Natural killer cell (primary cell): Measurements from ENCODE around the gene IFI35. TPM values are rescaled to one million over a fixed set of nuclear protein-coding genes. Genes with fewer than 3 reads are reported as not detected.
A peak's percentile ranks its signal among the peaks of the same experiment; 100 is the strongest.
"Not testable (repeated sequence)": the region's sequence is repeated elsewhere in the genome, so short reads cannot be mapped to it uniquely, and the experiment has no call there.

Source experiments
- ATAC-seq, 3 donors: fragments of 150-1000 bp in 2 of 3; fragments of 200-7000 bp in 1 of 3; cut with Tn5 transposase; 1 replicate in 1 of 3; 2 replicates in 2 of 3; pipeline ENCODE4 v1.10.0; 2021; ENCODE audit warnings: mild to moderate bottlenecking in 2 of 3, moderate library complexity in 2 of 3
- DNase-seq, 2 donors: peaks; one replicate each; pipeline versions ENCODE4 v3.0.0 to v3.0.0-alpha.2; 2013 to 2021; ENCODE audit warnings: mixed read lengths in 1 of 2
- H3K27ac ChIP-seq: one replicate; pipeline ENCODE4 v1.5.1; 2013; ENCODE audit warnings: mild to moderate bottlenecking, low read length
- H3K27me3 ChIP-seq: one replicate; pipeline ENCODE4 v1.6.1; 2013; ENCODE audit warnings: low read length; ENCODE audit not compliant: control insufficient read depth, insufficient read depth
- H3K36me3 ChIP-seq: one replicate; pipeline ENCODE4 v1.6.1; 2013; ENCODE audit warnings: low read length; ENCODE audit not compliant: control insufficient read depth, insufficient read depth
- H3K4me1 ChIP-seq: one replicate; pipeline ENCODE4 v1.6.1; 2013; ENCODE audit warnings: low read length; ENCODE audit not compliant: control insufficient read depth, insufficient read depth
- H3K4me3 ChIP-seq: one replicate; pipeline ENCODE4 v1.5.1; 2013; ENCODE audit warnings: low read length
- H3K9me3 ChIP-seq: one replicate; pipeline ENCODE4 v1.6.1; 2013; ENCODE audit warnings: low read length; ENCODE audit not compliant: control insufficient read depth, insufficient read depth
- H3K27ac Mint-ChIP-seq, 2 donors: one replicate each; pipeline ENCODE4 v1.8.0; 2022; ENCODE audit warnings: mild to moderate bottlenecking in 2 of 2, mixed read lengths in 2 of 2, moderate library complexity in 1 of 2
- H3K27me3 Mint-ChIP-seq, 2 donors: one replicate each; pipeline ENCODE4 v1.8.0; 2022; ENCODE audit warnings: low read depth in 2 of 2, mixed read lengths in 2 of 2
- H3K36me3 Mint-ChIP-seq: one replicate; pipeline ENCODE4 v1.8.0; 2022; ENCODE audit warnings: mixed read lengths
- H3K4me1 Mint-ChIP-seq, 2 donors: one replicate each; pipeline ENCODE4 v1.8.0; 2022; ENCODE audit warnings: mixed read lengths in 2 of 2
- H3K4me3 Mint-ChIP-seq: one replicate; pipeline ENCODE4 v1.8.0; 2022; ENCODE audit warnings: mild to moderate bottlenecking, moderate library complexity, mixed read lengths
- H3K9me3 Mint-ChIP-seq, 2 donors: one replicate each; pipeline ENCODE4 v1.8.0; 2022; ENCODE audit warnings: mixed read lengths in 2 of 2
- WGBS: methylation state at CpG from one replicate; pipeline ENCODE4 v1.1.7; 2013; ENCODE audit warnings: missing lambda C conversion rate; ENCODE audit not compliant: insufficient coverage; 5-methylcytosine and 5-hydroxymethylcytosine counted together
- intact Hi-C: fragments of 100-400 bp; cut with micrococcal nuclease; formaldehyde crosslinking; loops from one replicate; pipeline ENCODE4 v1.14.2; 2022
- total RNA-seq, 4 donors: library from RNA; stranded (reverse); fragments of 120-200 nt in 1 of 4; gene quantifications; one replicate each; pipeline versions ENCODE4 v1.2.3 to v1.2.4, GENCODE V29; 2013 to 2022
- TF ChIP-seq, protein P1 (sequence below): fragments of 200-600 bp; IDR thresholded peaks from one replicate; pipeline ENCODE4 v1.8.0; 2022; ENCODE audit warnings: antibody characterized with exemption

Gene IFI35
- total RNA-seq, 3 donors from 2014 or later (not counting 1 experiment from before 2014, with no cell fraction given), result 50.0 to 66.8 (median 59.4) TPM

DNA sequence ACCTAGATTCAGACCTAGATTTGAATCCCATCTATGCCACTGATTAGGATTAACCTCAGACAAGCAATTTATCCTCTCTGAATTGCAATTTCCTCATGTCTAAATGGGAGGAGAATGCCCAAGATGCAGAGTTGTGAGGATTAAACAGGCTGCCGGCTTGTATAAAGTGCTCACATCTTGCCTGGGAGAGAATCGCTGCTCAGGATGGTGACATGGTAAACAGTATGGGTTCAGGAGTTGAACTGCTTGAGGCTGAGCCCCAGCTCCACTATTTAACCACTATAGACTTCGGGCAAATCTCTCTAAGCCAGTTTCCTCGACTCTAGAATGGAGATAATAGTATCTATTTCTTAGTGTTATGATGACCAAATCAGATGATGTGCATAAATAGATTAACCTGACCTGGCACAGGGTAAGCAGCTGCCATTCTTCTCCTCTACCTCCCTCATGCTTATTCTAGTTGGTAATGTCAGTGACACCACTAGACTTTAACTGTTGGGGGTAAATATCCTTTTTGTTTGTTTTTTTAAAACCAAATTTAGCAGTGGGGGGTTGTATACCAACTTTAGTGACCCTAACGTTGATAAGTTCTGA lies 9.1 kb upstream of the IFI35 start:
- ATAC-seq (no peak), DNase-seq (no peak)
- Mint-ChIP-seq H3K9me3 (no peaks in the 10 kb centered on the region), H3K36me3 (no peaks in the 10 kb centered on the region), H3K27ac (peak overlapping the region; percentile 95 to 98), H3K4me1 (peaks cover 25 to 28% of the 10 kb centered on the region in 2 donors), H3K4me3 (peak overlapping the region; percentile 97), H3K27me3 (no peaks in the 10 kb centered on the region)
- Histone ChIP-seq H3K9me3 (no peaks in the 10 kb centered on the region), H3K4me3 (no peak overlapping the region), H3K27me3 (no peaks in the 10 kb centered on the region), H3K36me3 (peaks cover 31% of the 10 kb centered on the region), H3K27ac (peak overlapping the region; percentile 74), H3K4me1 (peaks cover 18% of the 10 kb centered on the region)
- intact Hi-C loops, result loop anchor here (10.0 kb wide), 1 partner anchor 487 kb away; the partner anchor contains the start of gene DHX8
- whole genome bisulfite sequencing, result 33% methylated on average over 2 of the region's 5 CpGs
- TF ChIP-seq, protein P1, sequence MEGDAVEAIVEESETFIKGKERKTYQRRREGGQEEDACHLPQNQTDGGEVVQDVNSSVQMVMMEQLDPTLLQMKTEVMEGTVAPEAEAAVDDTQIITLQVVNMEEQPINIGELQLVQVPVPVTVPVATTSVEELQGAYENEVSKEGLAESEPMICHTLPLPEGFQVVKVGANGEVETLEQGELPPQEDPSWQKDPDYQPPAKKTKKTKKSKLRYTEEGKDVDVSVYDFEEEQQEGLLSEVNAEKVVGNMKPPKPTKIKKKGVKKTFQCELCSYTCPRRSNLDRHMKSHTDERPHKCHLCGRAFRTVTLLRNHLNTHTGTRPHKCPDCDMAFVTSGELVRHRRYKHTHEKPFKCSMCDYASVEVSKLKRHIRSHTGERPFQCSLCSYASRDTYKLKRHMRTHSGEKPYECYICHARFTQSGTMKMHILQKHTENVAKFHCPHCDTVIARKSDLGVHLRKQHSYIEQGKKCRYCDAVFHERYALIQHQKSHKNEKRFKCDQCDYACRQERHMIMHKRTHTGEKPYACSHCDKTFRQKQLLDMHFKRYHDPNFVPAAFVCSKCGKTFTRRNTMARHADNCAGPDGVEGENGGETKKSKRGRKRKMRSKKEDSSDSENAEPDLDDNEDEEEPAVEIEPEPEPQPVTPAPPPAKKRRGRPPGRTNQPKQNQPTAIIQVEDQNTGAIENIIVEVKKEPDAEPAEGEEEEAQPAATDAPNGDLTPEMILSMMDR, result no peak

DNA sequence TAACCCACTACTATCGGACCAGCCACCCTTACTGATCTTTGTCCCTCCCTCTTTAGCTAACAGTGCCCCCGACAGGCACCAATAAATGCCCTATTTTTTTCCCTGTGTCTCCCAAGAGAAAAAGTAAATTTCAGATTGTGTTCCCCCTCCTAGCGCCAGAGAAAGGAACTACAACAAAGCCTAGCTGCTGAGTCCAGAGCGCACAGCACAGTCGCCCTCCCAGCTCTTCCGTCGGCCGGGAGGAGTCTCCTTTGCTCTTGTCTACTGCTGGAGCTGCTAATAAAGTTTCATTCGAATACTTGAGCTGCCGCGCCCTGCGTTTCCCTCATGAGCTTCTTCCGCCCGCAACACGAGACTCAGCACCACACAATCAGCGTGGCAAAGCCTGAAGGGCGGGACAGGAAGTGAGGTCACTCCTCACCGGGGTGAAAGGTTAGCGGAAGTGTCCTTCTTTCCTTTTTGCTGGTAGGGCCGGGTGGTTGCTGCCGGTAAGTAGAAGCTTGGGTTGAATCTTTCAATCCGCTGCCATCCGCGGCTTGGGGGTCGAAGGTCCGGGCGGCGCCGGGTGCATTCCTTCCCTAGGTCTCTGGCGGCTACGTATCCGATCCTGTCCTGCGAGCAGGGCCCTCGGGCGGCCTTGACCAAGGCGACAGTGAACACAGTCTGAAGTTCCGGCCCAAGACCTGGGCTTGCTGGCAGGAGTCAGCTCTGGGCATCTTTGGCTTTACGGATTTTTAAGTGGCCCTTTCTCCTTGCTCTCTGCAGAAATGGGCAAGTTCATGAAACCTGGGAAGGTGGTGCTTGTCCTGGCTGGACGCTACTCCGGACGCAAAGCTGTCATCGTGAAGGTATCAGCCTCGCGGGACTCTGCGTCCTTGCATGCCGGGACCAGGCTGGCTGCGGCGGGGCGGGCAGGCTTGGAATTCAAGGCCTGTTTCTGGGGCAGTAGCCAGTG lies 8.3 kb upstream of the IFI35 start, which contains the start of gene RPL27:
Gene RPL27, plus strand, starts transcription at position 436 of the 955 bp plus-strand sequence. Its CDS starts 332 bp downstream, at position 768.
- H3K27ac Mint-ChIP-seq, result peak within 1 kb of the TSS; percentile 95 to 98
- WGBS, result under 1% methylated on average over 49 of the region's 49 CpGs
- Histone ChIP-seq H3K4me3 (peak within 1 kb of the TSS; percentile 90), H3K9me3 (no peaks in the 10 kb centered on the region), H3K4me1 (peaks cover 18% of the 10 kb centered on the region), H3K27ac (peak within 1 kb of the TSS; percentile 93), H3K27me3 (no peaks in the 10 kb centered on the region), H3K36me3 (peaks cover 31% of the 10 kb centered on the region)
- H3K36me3 Mint-ChIP-seq, result no peaks in the 10 kb centered on the region
- no peaks in the 10 kb centered on the region for H3K9me3 Mint-ChIP-seq
- H3K4me1 Mint-ChIP-seq, result peaks cover 25 to 28% of the 10 kb centered on the region in 2 donors
- peak; percentile 98 to 100 for DNase-seq
- TF ChIP-seq, protein P1, result peak; percentile 94
- peak within 1 kb of the TSS; percentile 97 for H3K4me3 Mint-ChIP-seq
- intact Hi-C loops, result loop anchor here (10.0 kb wide), 1 partner anchor 487 kb away; the partner anchor contains the start of gene DHX8
- ATAC-seq, result peak; percentile 93 to 99 (median 95)
- no peaks in the 10 kb centered on the region for H3K27me3 Mint-ChIP-seq

DNA sequence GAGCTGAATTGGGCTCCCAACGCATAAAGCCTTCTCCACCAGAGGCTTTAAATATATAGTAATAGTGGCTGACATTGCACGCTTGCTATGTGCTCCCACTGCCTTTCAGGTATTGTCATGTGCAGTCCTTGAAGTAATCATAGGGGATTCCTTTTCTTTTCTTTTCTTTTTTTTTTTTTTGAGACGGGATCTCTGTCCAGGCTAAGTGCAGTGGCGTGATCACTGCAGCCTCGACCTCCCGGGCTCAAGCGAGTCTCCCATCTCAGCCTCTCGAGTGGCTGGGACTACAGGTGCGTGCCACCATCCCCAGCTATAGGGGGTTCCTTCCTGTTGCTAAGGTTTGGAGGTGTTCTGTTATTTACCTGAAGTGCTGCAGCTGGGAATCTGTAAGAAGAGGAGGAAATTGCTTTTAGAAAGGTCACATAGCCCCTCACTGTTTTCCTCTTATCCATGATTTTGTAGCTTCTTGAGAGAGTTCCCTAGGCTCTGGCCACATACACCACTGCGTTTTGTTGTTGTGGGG lies 7.5 kb upstream of the IFI35 start:
- Mint-ChIP-seq H3K4me1 (peaks cover 25 to 28% of the 10 kb centered on the region in 2 donors), H3K36me3 (no peaks in the 10 kb centered on the region), H3K9me3 (no peaks in the 10 kb centered on the region), H3K4me3 (peak overlapping the region; percentile 97), H3K27me3 (no peaks in the 10 kb centered on the region), H3K27ac (peak overlapping the region; percentile 95 to 98)
- Histone ChIP-seq H3K27me3 (no peaks in the 10 kb centered on the region), H3K27ac (peak overlapping the region; percentile 93), H3K36me3 (peaks cover 32% of the 10 kb centered on the region), H3K9me3 (no peaks in the 10 kb centered on the region), H3K4me3 (peak overlapping the region; percentile 90), H3K4me1 (peaks cover 18% of the 10 kb centered on the region)
- TF ChIP-seq, protein P1, result no peak
- DNase-seq (no peak), ATAC-seq (no peak)
- intact Hi-C loops, result loop anchor here (10.0 kb wide), 1 partner anchor 486 kb away; the partner anchor contains the start of gene DHX8
- WGBS, result 29% methylated on average over 5 of the region's 10 CpGs

DNA sequence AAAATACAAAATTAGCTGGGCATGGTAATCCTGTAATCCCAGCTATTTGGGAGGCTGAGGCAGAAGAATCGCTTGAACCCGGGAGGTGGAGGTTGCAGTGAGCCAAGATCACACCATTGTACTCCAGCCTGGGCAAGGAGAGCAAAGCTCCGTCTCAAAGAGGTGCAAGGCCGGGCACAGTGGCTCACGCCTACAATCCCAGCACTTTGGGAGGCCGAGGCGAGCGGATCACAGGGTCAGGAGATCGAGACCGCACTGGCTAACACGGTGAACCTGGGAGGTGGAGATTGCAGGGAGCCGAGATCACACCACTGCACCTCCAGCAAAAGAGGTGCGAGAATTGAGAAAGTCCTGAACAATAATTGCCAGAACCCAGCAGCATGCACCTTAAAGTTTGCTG lies 5.7 kb upstream of the IFI35 start:
- ATAC-seq, H3K9me3 Mint-ChIP-seq, intact Hi-C loops, H3K9me3 ChIP-seq, H3K27ac ChIP-seq, H3K36me3 Mint-ChIP-seq, H3K27me3 Mint-ChIP-seq, H3K4me3 Mint-ChIP-seq, H3K4me3 ChIP-seq, DNase-seq, H3K27me3 ChIP-seq: not testable (repeated sequence)
- H3K4me1 Mint-ChIP-seq, result peaks cover 21 to 28% of the 10 kb centered on the region in 2 donors
- H3K4me1 ChIP-seq, result peaks cover 18% of the 10 kb centered on the region
- 97% methylated on average over 13 of the region's 13 CpGs for WGBS
- H3K27ac Mint-ChIP-seq, result peak overlapping the region; percentile 11 to 42
- H3K36me3 ChIP-seq, result peaks cover 32% of the 10 kb centered on the region
